OCI-LY3 (cell line): ENCODE measurements around the gene GNB1.

Source experiments
- H2AFZ ChIP-seq: fragments of 200-600, 300-600 bp; shearing (Covaris generic); 2 replicates; pipeline ENCODE4 v1.6.0; 2014; ENCODE audit warnings: antibody characterized with exemption, low read depth, low read length
- H3K27ac ChIP-seq: fragments of 200-600, 300-600 bp; sonication (generic); 2 replicates; pipeline ENCODE4 v1.5.1; 2014; ENCODE audit warnings: mild to moderate bottlenecking, low read length, moderate library complexity, mixed read lengths
- H3K27me3 ChIP-seq: fragments of 200-600, 300-600 bp; sonication (generic); 2 replicates; pipeline ENCODE4 v1.6.1; 2014; ENCODE audit warnings: low read depth, low read length, mixed read lengths
- H3K36me3 ChIP-seq: fragments of 200-600, 300-600 bp; sonication (generic); replicated peaks from 2 replicates; pipeline ENCODE3; 2014; ENCODE audit warnings: low read depth, low read length, mixed read lengths
- H3K4me1 ChIP-seq: fragments of 300-600, 200-600 bp; sonication (generic); 2 replicates; pipeline ENCODE4 v1.6.1; 2014; ENCODE audit warnings: low read length, mixed read lengths
- H3K4me2 ChIP-seq: fragments of 200-600, 300-600 bp; sonication (generic); 2 replicates; pipeline ENCODE4 v1.6.1; 2014; ENCODE audit warnings: low read length, mixed read lengths
- H3K4me3 ChIP-seq: fragments of 300-600, 200-600 bp; sonication (generic); 2 replicates; pipeline ENCODE4 v1.5.1; 2014; ENCODE audit warnings: antibody characterized with exemption, mild to moderate bottlenecking, low read length, moderate library complexity
- H3K79me2 ChIP-seq: fragments of 300-600, 200-600 bp; shearing (Covaris generic); 2 replicates; pipeline ENCODE4 v1.6.1; 2014; ENCODE audit warnings: mild to moderate bottlenecking, low read length, mixed read lengths
- H3K9ac ChIP-seq: fragments of 300-600, 200-600 bp; shearing (Covaris generic); 2 replicates; pipeline ENCODE4 v1.6.0; 2014; ENCODE audit warnings: mild to moderate bottlenecking, low read length, moderate library complexity
- H3K9me3 ChIP-seq: fragments of 200-600, 300-600 bp; shearing (Covaris generic); 2 replicates; pipeline ENCODE4 v1.6.1; 2014; ENCODE audit warnings: low read length, mixed read lengths; ENCODE audit not compliant: insufficient read depth
- H4K20me1 ChIP-seq: fragments of 200-600, 300-600 bp; sonication (generic); 2 replicates; pipeline ENCODE4 v1.6.1; 2016; ENCODE audit warnings: low read length, mixed read lengths; ENCODE audit not compliant: insufficient read depth
- EZH2phosphoT487 ChIP-seq: fragments of 200-600 bp; shearing (Covaris generic); IDR thresholded peaks from 2 replicates; pipeline ENCODE4 v1.6.1; 2018; ENCODE audit warnings: antibody characterized with exemption, mixed run types, low read depth
- TF ChIP-seq, protein P1 (sequence below): fragments of 200-600, 300-600 bp; sonication (generic); IDR thresholded peaks from 2 replicates; pipeline ENCODE4 v1.5.1; 2014; ENCODE audit warnings: antibody characterized with exemption, low read length, low read depth

Gene GNB1

DNA sequence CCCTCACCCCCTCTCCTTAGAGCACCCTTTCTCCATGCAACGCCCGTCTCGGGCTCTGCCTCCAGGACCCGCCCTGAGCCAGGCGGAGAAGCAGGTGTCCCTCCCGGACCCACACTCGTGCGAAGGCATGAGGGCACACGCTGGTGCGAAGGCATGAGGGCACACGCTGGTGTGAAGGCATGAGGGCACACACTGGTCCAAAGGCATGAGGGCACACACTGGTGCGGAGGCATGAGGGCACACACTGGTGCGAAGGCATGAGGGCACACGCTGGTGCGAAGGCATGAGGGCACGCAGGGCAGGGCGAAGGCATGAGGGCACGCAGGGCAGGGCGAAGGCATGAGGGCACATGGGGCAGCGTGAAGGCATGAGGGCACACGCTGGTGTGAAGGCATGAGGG, 34.0 kb upstream of the GNB1 start:
- H3K4me1 ChIP-seq = no peaks in the 10 kb centered on the region; the same call in 1 of the 2 replicates
- H3K27ac ChIP-seq = no peak overlapping the region
- no peaks in the 10 kb centered on the region for H3K36me3 ChIP-seq
- TF ChIP-seq EZH2phosphoT487 = no peak
- TF ChIP-seq, protein P1, sequence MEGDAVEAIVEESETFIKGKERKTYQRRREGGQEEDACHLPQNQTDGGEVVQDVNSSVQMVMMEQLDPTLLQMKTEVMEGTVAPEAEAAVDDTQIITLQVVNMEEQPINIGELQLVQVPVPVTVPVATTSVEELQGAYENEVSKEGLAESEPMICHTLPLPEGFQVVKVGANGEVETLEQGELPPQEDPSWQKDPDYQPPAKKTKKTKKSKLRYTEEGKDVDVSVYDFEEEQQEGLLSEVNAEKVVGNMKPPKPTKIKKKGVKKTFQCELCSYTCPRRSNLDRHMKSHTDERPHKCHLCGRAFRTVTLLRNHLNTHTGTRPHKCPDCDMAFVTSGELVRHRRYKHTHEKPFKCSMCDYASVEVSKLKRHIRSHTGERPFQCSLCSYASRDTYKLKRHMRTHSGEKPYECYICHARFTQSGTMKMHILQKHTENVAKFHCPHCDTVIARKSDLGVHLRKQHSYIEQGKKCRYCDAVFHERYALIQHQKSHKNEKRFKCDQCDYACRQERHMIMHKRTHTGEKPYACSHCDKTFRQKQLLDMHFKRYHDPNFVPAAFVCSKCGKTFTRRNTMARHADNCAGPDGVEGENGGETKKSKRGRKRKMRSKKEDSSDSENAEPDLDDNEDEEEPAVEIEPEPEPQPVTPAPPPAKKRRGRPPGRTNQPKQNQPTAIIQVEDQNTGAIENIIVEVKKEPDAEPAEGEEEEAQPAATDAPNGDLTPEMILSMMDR = no peak
- H4K20me1 ChIP-seq = no peaks in the 10 kb centered on the region
- no peaks in the 10 kb centered on the region for H3K27me3 ChIP-seq
- no peak overlapping the region for H3K9ac ChIP-seq
- H3K79me2 ChIP-seq = no peaks in the 10 kb centered on the region
- no peaks in the 10 kb centered on the region for H3K9me3 ChIP-seq
- H3K4me2 ChIP-seq = no peak overlapping the region
- no peak overlapping the region for H3K4me3 ChIP-seq
- no peak overlapping the region for H2AFZ ChIP-seq

DNA sequence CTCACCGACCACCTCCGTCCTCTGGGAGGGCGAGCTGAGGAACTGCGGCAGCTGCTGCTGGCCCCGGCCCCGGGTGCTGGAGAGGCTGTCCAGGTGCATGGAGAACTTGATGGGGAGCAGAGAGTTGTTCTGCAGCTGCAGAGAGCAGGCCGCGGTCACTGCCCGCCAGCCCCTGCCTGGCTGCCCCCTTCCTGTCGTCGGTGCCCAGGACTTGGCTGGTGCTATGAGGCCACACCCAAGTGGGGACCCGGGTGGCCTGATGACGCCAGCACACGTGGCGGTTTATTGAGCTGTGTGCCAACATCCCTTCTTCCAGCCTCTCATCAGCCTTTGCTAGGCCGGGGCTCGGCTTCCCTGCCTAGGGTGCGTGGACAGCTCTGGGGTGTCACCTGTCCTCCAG, 33.5 kb upstream of the GNB1 start:
- no peaks in the 10 kb centered on the region for H4K20me1 ChIP-seq
- H2AFZ ChIP-seq = no peak overlapping the region
- H3K4me1 ChIP-seq = no peaks in the 10 kb centered on the region; the same call in 1 of the 2 replicates
- no peak overlapping the region for H3K4me2 ChIP-seq
- TF ChIP-seq, protein P1 = no peak
- TF ChIP-seq EZH2phosphoT487 = no peak
- no peaks in the 10 kb centered on the region for H3K36me3 ChIP-seq
- no peak overlapping the region for H3K27ac ChIP-seq
- H3K27me3 ChIP-seq = no peaks in the 10 kb centered on the region
- no peak overlapping the region for H3K4me3 ChIP-seq
- H3K9ac ChIP-seq = no peak overlapping the region
- H3K79me2 ChIP-seq = no peaks in the 10 kb centered on the region
- H3K9me3 ChIP-seq = no peaks in the 10 kb centered on the region

DNA sequence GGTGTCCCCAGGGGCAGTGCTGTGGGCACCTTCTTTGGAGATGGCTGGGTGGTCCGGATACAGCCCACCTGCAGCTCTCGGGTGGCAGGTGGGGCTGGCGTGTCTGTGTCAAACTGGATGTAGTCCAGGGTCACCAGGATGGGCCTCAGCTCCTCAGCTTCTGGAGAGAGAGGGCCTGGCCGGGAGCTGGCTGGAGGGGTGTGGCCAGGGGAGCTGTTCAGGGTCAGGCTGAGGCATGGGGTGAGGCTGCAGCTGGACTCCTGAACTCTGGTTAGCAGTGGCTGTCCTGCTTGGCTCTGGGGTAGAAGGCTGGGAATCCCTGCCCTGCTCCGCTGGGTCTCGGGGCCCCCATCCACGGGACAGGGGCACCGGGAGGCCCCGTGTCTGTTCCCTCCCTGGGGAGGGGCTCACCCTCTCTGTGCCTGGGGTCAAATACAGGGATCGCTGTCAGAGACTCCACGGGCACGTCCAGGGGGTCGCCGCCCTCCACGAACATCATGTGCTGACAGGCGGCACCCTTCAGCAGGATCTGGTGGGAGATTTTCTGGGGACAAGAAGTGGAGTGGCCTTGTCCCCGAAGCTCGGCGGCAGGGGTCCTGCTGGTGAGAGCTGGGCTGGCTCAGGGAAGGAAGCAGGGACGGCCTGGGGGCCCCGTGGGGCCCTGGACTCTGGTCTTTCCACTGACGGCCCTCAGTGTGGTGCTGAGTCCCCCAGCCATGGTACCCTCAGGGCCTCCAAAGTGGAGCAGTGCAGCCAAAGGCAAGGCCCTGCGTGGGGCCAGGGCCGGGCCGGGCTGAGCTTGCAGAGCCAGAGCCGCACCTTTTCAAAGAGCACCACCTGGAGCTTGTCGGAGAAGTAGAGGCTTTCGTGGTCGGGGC, 32.3 kb upstream of the GNB1 start:
- Histone ChIP-seq H3K27ac (no peak overlapping the region), H3K79me2 (no peaks in the 10 kb centered on the region), H3K9me3 (no peaks in the 10 kb centered on the region), H3K9ac (no peak overlapping the region), H2AFZ (no peak overlapping the region), H3K4me1 (no peaks in the 10 kb centered on the region; the same call in 1 of the 2 replicates), H3K4me2 (no peak overlapping the region), H3K27me3 (no peaks in the 10 kb centered on the region), H3K36me3 (no peaks in the 10 kb centered on the region), H4K20me1 (no peaks in the 10 kb centered on the region), H3K4me3 (no peak overlapping the region)
- TF ChIP-seq EZH2phosphoT487 = no peak
- TF ChIP-seq, protein P1 = no peak

DNA sequence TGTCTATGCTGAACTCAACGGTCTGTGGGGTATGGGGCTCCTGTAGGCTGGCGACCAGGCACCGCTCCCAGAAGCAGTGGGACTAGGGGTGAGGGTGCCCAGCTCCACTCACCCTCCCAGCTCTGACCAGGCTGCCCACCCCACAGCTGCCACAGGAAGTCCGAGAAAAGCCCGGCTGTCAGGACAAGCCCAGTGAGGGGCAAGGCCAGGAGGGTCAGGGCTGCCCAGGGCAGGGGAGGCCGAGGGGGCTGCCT, 31.7 kb upstream of the GNB1 start:
- no peaks in the 10 kb centered on the region for H3K9me3 ChIP-seq
- H3K27ac ChIP-seq = no peak overlapping the region
- H3K4me3 ChIP-seq = no peak overlapping the region
- TF ChIP-seq, protein P1 = no peak
- no peak for TF ChIP-seq EZH2phosphoT487
- no peak overlapping the region for H2AFZ ChIP-seq
- H3K36me3 ChIP-seq = no peaks in the 10 kb centered on the region
- H3K27me3 ChIP-seq = no peaks in the 10 kb centered on the region
- H4K20me1 ChIP-seq = no peaks in the 10 kb centered on the region
- no peak overlapping the region for H3K9ac ChIP-seq
- H3K4me1 ChIP-seq = no peaks in the 10 kb centered on the region; the same call in 1 of the 2 replicates
- H3K4me2 ChIP-seq = no peak overlapping the region
- H3K79me2 ChIP-seq = no peaks in the 10 kb centered on the region
